Tibial nerve (tissue), 3 donors: ENCODE measurements around the gene TUBGCP5.

ENCODE experiments used
- CTCF ChIP-seq, 5 experiments: fragments of 200-600 bp in 3 of 5; fragments of 450-650 bp in 2 of 5; sonication (generic) in 3 of 5; IDR thresholded peaks; one replicate each; pipeline ENCODE4 v1.5.1; 2016 to 2019; ENCODE audit warnings: antibody characterized with exemption in 5 of 5, mild to moderate bottlenecking in 3 of 5, moderate library complexity in 2 of 5
- POLR2A ChIP-seq, 2 donors: fragments of 450-650 bp; IDR thresholded peaks; one replicate each; pipeline ENCODE4 v1.6.1; 2017; ENCODE audit warnings: antibody characterized with exemption in 2 of 2, mild to moderate bottlenecking in 2 of 2, moderate library complexity in 2 of 2

DNA sequence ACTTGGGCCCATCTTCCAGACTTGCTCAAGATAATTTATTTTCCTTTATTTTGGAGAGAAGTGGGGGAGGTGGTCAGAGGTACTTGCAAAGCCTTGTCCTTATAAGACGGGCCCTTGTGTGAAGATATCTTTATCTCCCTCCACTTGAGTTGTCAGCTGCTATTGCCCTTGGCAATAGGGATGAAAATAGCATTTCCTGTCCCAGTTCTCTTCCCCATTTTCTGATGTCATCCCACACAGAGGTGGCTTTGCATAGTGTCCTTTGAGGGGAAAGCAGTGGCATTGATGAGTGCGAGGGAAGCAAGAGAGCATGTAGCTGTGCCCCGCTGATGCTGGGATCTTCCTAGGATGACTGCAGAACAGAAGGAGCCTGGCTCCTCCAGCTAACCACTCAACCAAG is 41.9 kb upstream of the TUBGCP5 start:
- TF ChIP-seq CTCF (IDR thresholded peaks at IDR 0.05) (no peak), POLR2A (IDR thresholded peaks at IDR 0.05) (no peak)
